GM12891 (cell line): Measurements from ENCODE around the gene ZPBP.

Experiments
- POLR2A ChIP-seq: IDR thresholded peaks from 2 replicates; pipeline ENCODE4 v1.6.1; 2011; ENCODE audit warnings: low read depth, low read length, control low read depth
- POLR2AphosphoS5 ChIP-seq: IDR thresholded peaks from 2 replicates; pipeline ENCODE4 v1.6.1; 2011; ENCODE audit warnings: low read depth, low read length, control low read depth
- POU2F2 ChIP-seq: IDR thresholded peaks from 2 replicates; pipeline ENCODE4 v1.6.1; 2011; ENCODE audit warnings: low read depth, mild to moderate bottlenecking, control low read depth, low read length, moderate library complexity
- SPI1 ChIP-seq: IDR thresholded peaks from 2 replicates; pipeline ENCODE4 v1.6.1; 2011; ENCODE audit warnings: low read depth, low read length, control low read depth
- TAF1 ChIP-seq: IDR thresholded peaks from 2 replicates; pipeline ENCODE4 v1.6.1; 2011; ENCODE audit warnings: low read depth, low read length, control low read depth

DNA sequence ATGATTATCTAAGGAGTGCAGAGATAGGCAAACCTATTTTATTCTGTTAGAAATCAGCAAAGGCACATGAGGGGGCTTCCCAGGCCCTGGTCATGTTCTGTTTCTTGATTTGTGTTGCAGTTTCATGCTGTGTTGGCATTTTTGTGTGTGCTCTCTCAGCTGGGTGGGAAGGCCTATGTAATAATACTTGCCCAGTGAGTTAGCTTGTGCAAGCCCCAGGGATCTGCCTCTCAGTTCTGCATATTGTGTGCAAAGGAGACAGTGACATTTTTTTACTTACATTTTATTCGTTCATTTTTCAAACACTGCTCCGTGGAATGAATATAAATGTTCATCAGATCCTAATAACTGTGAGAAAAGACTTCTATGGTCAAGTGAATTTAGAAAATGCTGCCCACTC is 200.6 kb downstream of the ZPBP start:
- TF ChIP-seq POLR2AphosphoS5 (no peak), POLR2A (no peak), POU2F2 (no peak), TAF1 (no peak), SPI1 (no peak)
